Stomach (tissue), 9 donors: ENCODE results near the gene SLC4A1AP. TPM values are rescaled to one million over a fixed set of nuclear protein-coding genes. Genes with fewer than 3 reads are reported as not detected.
A peak's percentile ranks its signal among the peaks of the same experiment; 100 is the strongest.

Source experiments
- DNase-seq, 2 donors: peaks; one replicate each; pipeline versions ENCODE4 v3.0.0 to v3.0.0-alpha.2; 2013 to 2019
- H3K27ac ChIP-seq, 5 donors: fragments of 200-600 bp in 4 of 5; sonication (generic) in 4 of 5; one replicate each; pipeline ENCODE4 v1.5.1; 2013 to 2019; ENCODE audit warnings: mild to moderate bottlenecking in 1 of 5, moderate library complexity in 1 of 5
- H3K27me3 ChIP-seq, 3 donors: fragments of 200-600 bp; sonication (generic); one replicate each; pipeline ENCODE4 v1.5.1; 2017 to 2019; ENCODE audit warnings: mixed run types in 1 of 3
- H3K36me3 ChIP-seq, 4 donors: fragments of 200-600 bp; sonication (generic); 1 replicate in 3 of 4; 2 replicates in 1 of 4; pipeline ENCODE4 v1.5.1; 2016 to 2019
- H3K4me1 ChIP-seq, 4 donors: fragments of 200-600 bp; sonication (generic); one replicate each; pipeline ENCODE4 v1.5.1; 2016 to 2019
- H3K4me3 ChIP-seq, 4 donors: fragments of 200-600 bp; sonication (generic) in 3 of 4; one replicate each; pipeline ENCODE4 v1.5.1; 2016 to 2019; ENCODE audit warnings: mild to moderate bottlenecking in 1 of 4
- H3K9me3 ChIP-seq, 4 donors: fragments of 200-600 bp; sonication (generic); one replicate each; pipeline ENCODE4 v1.5.1; 2016 to 2019
- EP300 ChIP-seq: sonication (generic); formaldehyde crosslinking; IDR thresholded peaks from one replicate; pipeline ENCODE4 v1.6.1; 2017; ENCODE audit warnings: antibody characterized with exemption
- POLR2A ChIP-seq, 4 donors: fragments of 450-650 bp; IDR thresholded peaks; one replicate each; pipeline ENCODE4 v1.6.1; 2016; ENCODE audit warnings: antibody characterized with exemption in 4 of 4, control low read depth in 2 of 4, mild to moderate bottlenecking in 1 of 4, moderate library complexity in 1 of 4
- POLR2AphosphoS5 ChIP-seq, 3 donors: sonication (generic); formaldehyde crosslinking; IDR thresholded peaks; one replicate each; pipeline ENCODE4 v1.6.1; 2016; ENCODE audit warnings: antibody characterized with exemption in 3 of 3
- WGBS, 5 donors: extraction: QIAGEN DNeasy Blood & Tissue Kit in 3 of 5; methylation state at CpG; one replicate each; pipeline versions ENCODE4 v1.1.5 to v1.1.7; 2013 to 2018; 5-methylcytosine and 5-hydroxymethylcytosine counted together
- intact Hi-C: fragments of 100-400 bp; cut with DNase I; formaldehyde crosslinking; loops from one replicate; pipeline ENCODE4 v1.15.1; 2023; ENCODE audit warnings: low total_unique reads
- polyA plus RNA-seq, 3 donors: library from polyadenylated mRNA; stranded (reverse); fragments of 200-250 nt; gene quantifications; one replicate each; pipeline ENCODE4 v1.2.3, GENCODE V29; 2013
- total RNA-seq, 5 donors: library from RNA; depleted of rRNA; stranded (reverse); fragments of >200 nt; gene quantifications; one replicate each; pipeline versions ENCODE4 v1.1.0 to v1.2.3, GENCODE V29; 2014 to 2016
- TF ChIP-seq, protein P1 (sequence below), 7 experiments: fragments of 450-650 bp in 4 of 7; fragments of 200-600 bp in 3 of 7; sonication (generic) in 3 of 7; IDR thresholded peaks; one replicate each; pipeline ENCODE4 v1.5.1; 2016 to 2019; ENCODE audit warnings: antibody characterized with exemption in 7 of 7, control low read depth in 2 of 7, mild to moderate bottlenecking in 1 of 7
- donor health status: healthy with polysubstance abuse.
- donor health status: Bipolar disorder and iron deficiency.
- donor health status: healthy.

The SLC4A1AP gene
- total and polyA plus RNA-seq, 8 donors: 11.2 to 58.9 (median 26.0) TPM

DNA sequence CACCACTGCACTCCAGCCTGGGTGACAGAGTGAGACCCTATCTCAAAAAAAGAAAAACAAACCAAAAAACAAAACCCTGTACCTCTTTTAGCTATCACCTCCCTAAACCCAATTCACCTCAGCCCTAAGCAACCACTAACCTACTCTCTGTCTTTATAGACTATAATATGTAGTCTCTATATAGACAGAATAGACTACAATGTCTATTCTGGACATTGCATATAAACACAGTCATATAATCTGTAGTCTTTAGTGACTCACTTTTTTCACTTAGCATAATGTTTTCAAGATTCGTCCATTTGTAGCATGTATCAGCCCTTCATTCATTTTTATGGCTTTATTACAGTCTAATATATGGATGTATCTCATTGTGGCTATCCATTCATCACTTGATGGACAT, 70.6 kb downstream of the SLC4A1AP start:
- 78 to 93% (median 86%) methylated on average over 1 of the region's 1 CpG for WGBS, 5 donors

DNA sequence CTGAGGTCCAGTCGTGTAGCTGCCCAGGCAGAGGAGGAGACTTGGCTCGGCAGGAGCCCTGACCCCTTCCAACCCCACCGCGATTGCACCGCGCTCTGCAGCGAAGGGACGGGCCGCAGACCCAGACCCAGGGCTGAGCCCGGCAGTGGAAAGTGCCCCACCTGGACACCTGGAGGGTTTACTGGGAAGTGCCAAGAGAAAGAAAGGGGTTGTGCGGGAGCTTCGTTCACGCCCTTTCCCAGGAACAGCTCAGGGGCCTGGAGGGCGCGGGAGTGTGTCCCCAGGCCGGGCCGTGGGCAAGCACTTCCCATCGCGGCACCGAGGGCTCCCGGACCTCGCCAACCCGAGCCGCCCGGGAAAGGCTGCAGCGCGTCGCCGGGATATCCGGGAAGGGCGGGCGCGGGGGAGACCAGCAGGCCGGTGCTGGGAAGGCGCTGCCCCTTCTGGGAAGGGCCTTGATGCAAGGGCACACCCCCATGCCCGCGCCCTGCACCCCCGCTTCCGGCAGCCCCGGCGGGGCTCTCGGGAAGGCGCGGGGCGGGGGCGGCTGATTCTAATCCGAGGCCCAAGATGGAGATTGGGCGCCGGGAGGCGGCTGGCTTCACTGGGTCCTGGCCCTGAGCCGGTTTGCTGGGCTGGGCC, 71.7 kb downstream of the SLC4A1AP start:
- intact Hi-C loops: no loop called here
- 3 to 19% (median 4%) methylated on average over 16 to 51 of the region's 51 CpGs for WGBS, 5 donors
- TF ChIP-seq, protein P1, sequence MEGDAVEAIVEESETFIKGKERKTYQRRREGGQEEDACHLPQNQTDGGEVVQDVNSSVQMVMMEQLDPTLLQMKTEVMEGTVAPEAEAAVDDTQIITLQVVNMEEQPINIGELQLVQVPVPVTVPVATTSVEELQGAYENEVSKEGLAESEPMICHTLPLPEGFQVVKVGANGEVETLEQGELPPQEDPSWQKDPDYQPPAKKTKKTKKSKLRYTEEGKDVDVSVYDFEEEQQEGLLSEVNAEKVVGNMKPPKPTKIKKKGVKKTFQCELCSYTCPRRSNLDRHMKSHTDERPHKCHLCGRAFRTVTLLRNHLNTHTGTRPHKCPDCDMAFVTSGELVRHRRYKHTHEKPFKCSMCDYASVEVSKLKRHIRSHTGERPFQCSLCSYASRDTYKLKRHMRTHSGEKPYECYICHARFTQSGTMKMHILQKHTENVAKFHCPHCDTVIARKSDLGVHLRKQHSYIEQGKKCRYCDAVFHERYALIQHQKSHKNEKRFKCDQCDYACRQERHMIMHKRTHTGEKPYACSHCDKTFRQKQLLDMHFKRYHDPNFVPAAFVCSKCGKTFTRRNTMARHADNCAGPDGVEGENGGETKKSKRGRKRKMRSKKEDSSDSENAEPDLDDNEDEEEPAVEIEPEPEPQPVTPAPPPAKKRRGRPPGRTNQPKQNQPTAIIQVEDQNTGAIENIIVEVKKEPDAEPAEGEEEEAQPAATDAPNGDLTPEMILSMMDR (IDR thresholded peaks at IDR 0.05): no peak
- TF ChIP-seq POLR2A (IDR thresholded peaks at IDR 0.05): peak in 1 of 4 donors; percentile 44
- TF ChIP-seq POLR2AphosphoS5 (IDR thresholded peaks at IDR 0.05): peak; percentile 72 to 97 (median 91)
- peak; percentile 95 for TF ChIP-seq EP300

More for the DNA sequence above, 70.6 kb downstream of the SLC4A1AP start:
- intact Hi-C loops: no loop called here
- no peak for DNase-seq
- Histone ChIP-seq H3K36me3 (no peaks in the 10 kb centered on the region), H3K9me3 (no peaks in the 10 kb centered on the region), H3K4me3 (no peak overlapping the region), H3K27me3 (no peaks in the 10 kb centered on the region), H3K27ac (peak overlapping the region in 3 of 5 donors; percentile 86 to 92 (median 89)), H3K4me1 (peaks cover 25 to 54% (median 31%) of the 10 kb centered on the region in 4 donors)
- no peak for TF ChIP-seq POLR2AphosphoS5 (IDR thresholded peaks at IDR 0.05)
- no peak for TF ChIP-seq EP300
- TF ChIP-seq, protein P1 (IDR thresholded peaks at IDR 0.05): no peak
- no peak for TF ChIP-seq POLR2A (IDR thresholded peaks at IDR 0.05)

DNA sequence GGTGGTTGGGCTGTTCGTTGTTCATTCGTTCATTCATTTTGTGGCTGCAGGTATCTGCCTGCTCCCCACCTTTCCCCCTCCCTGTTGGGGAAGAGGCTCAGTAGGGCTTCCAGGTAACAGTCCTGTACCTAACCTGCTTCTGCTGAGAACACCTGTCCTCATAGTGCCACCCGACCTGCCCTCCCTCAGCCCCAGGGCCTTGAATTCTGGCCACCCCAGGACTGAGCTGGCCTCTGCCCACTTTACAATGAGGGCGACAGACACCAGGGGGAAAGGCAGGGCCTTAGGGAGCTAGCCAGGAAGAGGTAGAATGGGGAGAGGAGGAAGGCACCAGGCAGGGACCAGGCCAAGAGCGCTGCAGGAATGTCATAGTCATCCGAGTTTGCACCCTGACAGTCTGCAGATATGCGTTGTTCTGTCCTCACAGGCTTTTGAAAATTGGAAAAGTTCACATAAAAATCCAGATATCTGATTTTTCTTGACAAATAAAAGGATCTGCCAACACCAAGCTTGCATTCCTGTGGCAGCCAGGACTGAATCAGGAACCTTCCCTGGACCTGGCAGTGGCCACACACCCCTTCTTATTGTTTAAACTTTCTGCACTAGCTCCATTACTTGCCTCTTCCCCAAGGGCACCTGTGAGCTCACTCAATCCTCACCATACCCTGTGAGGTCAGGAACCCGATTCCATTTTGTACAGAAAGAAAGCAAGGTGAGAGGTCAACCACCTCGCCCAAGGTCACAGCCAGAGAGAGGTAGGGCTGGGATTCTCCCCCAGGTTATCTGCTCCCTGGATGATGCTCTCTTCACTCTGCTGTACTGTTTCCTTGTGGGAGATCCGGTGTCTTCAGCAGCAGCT, 72.6 kb downstream of the SLC4A1AP start:
- H3K4me1 ChIP-seq: peaks cover 21 to 43% (median 24%) of the 10 kb centered on the region in 4 donors
- H3K4me3 ChIP-seq: peak overlapping the region in 3 of 4 donors; percentile 39 to 52 (median 48)
- DNase-seq: peak in 1 of 2 donors; percentile 16
- no peaks in the 10 kb centered on the region for H3K36me3 ChIP-seq
- H3K27ac ChIP-seq: peak overlapping the region; percentile 79 to 92 (median 86)
- intact Hi-C loops: no loop called here
- 65 to 80% (median 76%) methylated on average over 9 to 10 of the region's 10 CpGs for WGBS, 5 donors
- TF ChIP-seq POLR2AphosphoS5 (IDR thresholded peaks at IDR 0.05): no peak
- TF ChIP-seq, protein P1 (IDR thresholded peaks at IDR 0.05): no peak
- no peak for TF ChIP-seq POLR2A (IDR thresholded peaks at IDR 0.05)
- TF ChIP-seq EP300: no peak
- no peaks in the 10 kb centered on the region for H3K27me3 ChIP-seq
- no peaks in the 10 kb centered on the region for H3K9me3 ChIP-seq

More for the DNA sequence above, 71.7 kb downstream of the SLC4A1AP start:
- peak; percentile 79 to 95 for DNase-seq
- peaks cover 22 to 43% (median 25%) of the 10 kb centered on the region in 4 donors for H3K4me1 ChIP-seq
- H3K27me3 ChIP-seq: no peaks in the 10 kb centered on the region
- no peaks in the 10 kb centered on the region for H3K9me3 ChIP-seq
- peak overlapping the region; percentile 39 to 52 (median 46) for H3K4me3 ChIP-seq
- H3K36me3 ChIP-seq: no peaks in the 10 kb centered on the region
- peak overlapping the region; percentile 79 to 92 (median 86) for H3K27ac ChIP-seq

DNA sequence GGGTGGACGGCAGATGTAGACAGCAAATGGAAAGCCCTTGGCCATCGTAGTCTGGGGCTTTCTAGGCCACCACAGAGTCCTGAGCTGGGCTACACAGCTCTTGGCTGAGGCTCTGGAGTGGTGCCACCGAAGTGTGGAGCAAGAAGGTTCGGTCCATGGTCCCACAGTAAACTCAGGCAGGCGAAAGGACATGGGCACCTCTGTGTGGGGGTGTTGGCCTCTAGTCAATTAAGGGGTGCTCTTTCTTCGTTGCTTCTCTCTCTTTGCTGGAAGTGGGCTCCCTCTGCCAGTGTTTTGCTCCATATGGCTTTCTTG, 73.2 kb downstream of the SLC4A1AP start:
- Histone ChIP-seq H3K27ac (peak overlapping the region; percentile 2 to 92 (median 86)), H3K9me3 (no peaks in the 10 kb centered on the region), H3K27me3 (no peaks in the 10 kb centered on the region), H3K4me1 (peaks cover 21 to 43% (median 24%) of the 10 kb centered on the region in 4 donors), H3K36me3 (no peaks in the 10 kb centered on the region), H3K4me3 (no peak overlapping the region)
- intact Hi-C loops: no loop called here
- TF ChIP-seq EP300 (no peak), POLR2A (IDR thresholded peaks at IDR 0.05) (no peak), POLR2AphosphoS5 (IDR thresholded peaks at IDR 0.05) (no peak)
- TF ChIP-seq, protein P1 (IDR thresholded peaks at IDR 0.05): no peak
- no peak for DNase-seq
- WGBS, 5 donors: 89 to 96% (median 96%) methylated on average over 6 of the region's 6 CpGs
